BLaER1 treated with 17β-estradiol and CSF1 and Interleukin-3, amounts not matched to agents 10 nM and 100 nM (cell line): Measurements from ENCODE around the gene GPC5.

Experiments used
- H3K27ac ChIP-seq, 11 experiments: shearing (Covaris generic); formaldehyde crosslinking; 2 replicates each; pipeline ENCODE4 v1.8.1; 2022
- H3K27me3 ChIP-seq, 11 experiments: shearing (Covaris generic); formaldehyde crosslinking; 2 replicates each; pipeline ENCODE4 v1.8.1; 2022
- H3K36me3 ChIP-seq, 11 experiments: shearing (Covaris generic); formaldehyde crosslinking; 2 replicates each; pipeline ENCODE4 v1.8.1; 2022
- H3K4me1 ChIP-seq, 10 experiments: shearing (Covaris generic); formaldehyde crosslinking; 2 replicates each; pipeline ENCODE4 v1.8.1; 2022
- H3K4me2 ChIP-seq, 11 experiments: shearing (Covaris generic); formaldehyde crosslinking; 2 replicates each; pipeline ENCODE4 v1.8.1; 2022
- H3K4me3 ChIP-seq, 10 experiments: shearing (Covaris generic); formaldehyde crosslinking; 2 replicates each; pipeline ENCODE4 v1.8.1; 2022
- H3K9ac ChIP-seq, 11 experiments: shearing (Covaris generic); formaldehyde crosslinking; 2 replicates each; pipeline ENCODE4 v1.8.1; 2022
- H3K9me3 ChIP-seq, 11 experiments: shearing (Covaris generic); formaldehyde crosslinking; replicated peaks in 1 of 11; 2 replicates each; pipeline ENCODE4 v1.8.1; 2022
- H4K20me1 ChIP-seq, 11 experiments: shearing (Covaris generic); formaldehyde crosslinking; 2 replicates each; pipeline ENCODE4 v1.8.1; 2022
- Cebpa-rat ChIP-seq, 11 experiments: shearing (Covaris generic); IDR thresholded peaks; 2 replicates each; pipeline ENCODE4 v1.8.1; 2022

GPC5 gene

DNA sequence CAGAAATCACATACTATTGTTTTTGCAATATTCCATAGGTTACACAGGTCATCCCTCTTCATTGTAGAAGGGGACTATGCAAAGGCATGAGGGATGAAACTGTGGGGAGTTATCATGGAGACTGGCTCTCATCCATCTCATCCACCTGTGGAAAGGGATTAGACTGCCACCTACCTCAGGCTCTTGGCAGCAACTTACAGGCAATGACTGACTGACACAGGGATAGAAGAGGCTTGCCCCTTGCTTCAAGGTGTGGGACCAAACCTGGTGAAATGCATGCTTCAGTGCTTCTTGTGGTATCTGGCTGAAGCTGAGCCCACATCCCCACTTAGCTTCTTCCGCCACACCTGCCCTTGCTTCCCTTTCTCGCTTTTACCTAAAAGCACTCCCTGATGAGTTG is 341.3 kb downstream of the GPC5 start:
- no peak for TF ChIP-seq Cebpa-rat (IDR thresholded peaks at IDR 0.05)
- no peaks in the 10 kb centered on the region for H3K4me1 ChIP-seq
- H3K27me3 ChIP-seq = no peaks in the 10 kb centered on the region
- no peak overlapping the region for H3K4me2 ChIP-seq
- H3K4me3 ChIP-seq = no peak overlapping the region
- no peaks in the 10 kb centered on the region for H3K36me3 ChIP-seq
- H3K9ac ChIP-seq = no peak overlapping the region
- H3K27ac ChIP-seq = no peak overlapping the region
- H3K9me3 ChIP-seq = no peaks in the 10 kb centered on the region
- H4K20me1 ChIP-seq = no peaks in the 10 kb centered on the region; a peak in 1 of 22 replicates

- H3K9ac ChIP-seq = no peak overlapping the region
- no peaks in the 10 kb centered on the region for H3K27me3 ChIP-seq
- no peaks in the 10 kb centered on the region for H3K9me3 ChIP-seq
- H4K20me1 ChIP-seq = no peaks in the 10 kb centered on the region; a peak in 1 of 22 replicates
- H3K4me1 ChIP-seq = no peaks in the 10 kb centered on the region
- no peak for TF ChIP-seq Cebpa-rat (IDR thresholded peaks at IDR 0.05)
- H3K36me3 ChIP-seq = no peaks in the 10 kb centered on the region
- no peak overlapping the region for H3K27ac ChIP-seq
- no peak overlapping the region for H3K4me3 ChIP-seq
- no peak overlapping the region for H3K4me2 ChIP-seq
Observed at GRCh38 chr13:91740756-91741155, 342.3 kb downstream of the GPC5 start.

GRCh38 chr13:91741925-91742324 is 343.5 kb downstream of the GPC5 start:
- TF ChIP-seq Cebpa-rat (IDR thresholded peaks at IDR 0.05) = no peak
- H3K9ac ChIP-seq = no peak overlapping the region
- no peaks in the 10 kb centered on the region; a peak in 1 of 22 replicates for H4K20me1 ChIP-seq
- H3K4me3 ChIP-seq = no peak overlapping the region
- H3K4me2 ChIP-seq = no peak overlapping the region
- H3K36me3 ChIP-seq = no peaks in the 10 kb centered on the region
- no peaks in the 10 kb centered on the region for H3K4me1 ChIP-seq
- H3K9me3 ChIP-seq = no peaks in the 10 kb centered on the region
- no peak overlapping the region for H3K27ac ChIP-seq
- no peaks in the 10 kb centered on the region for H3K27me3 ChIP-seq

DNA sequence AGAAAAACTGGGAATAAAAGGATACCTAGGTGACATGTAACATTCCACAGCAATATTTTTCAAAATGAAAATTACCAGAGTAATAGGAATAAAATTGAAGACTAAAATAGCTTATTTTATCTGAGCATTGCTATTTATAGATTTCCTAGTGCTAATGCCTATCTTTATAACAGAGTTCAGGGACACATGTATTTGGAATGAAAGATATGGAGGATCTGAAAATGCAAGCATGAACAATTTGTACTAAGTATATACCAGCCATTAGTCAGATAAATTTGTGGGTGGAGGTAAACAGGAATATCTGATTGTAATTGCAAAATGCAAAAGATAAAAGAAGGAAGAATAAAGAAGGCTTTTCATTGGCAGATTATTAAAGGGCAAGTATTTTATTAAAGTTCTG is 345.9 kb downstream of the GPC5 start:
- Histone ChIP-seq H3K27me3 (no peaks in the 10 kb centered on the region), H3K36me3 (no peaks in the 10 kb centered on the region), H3K27ac (no peak overlapping the region), H3K4me2 (no peak overlapping the region), H3K9me3 (no peaks in the 10 kb centered on the region), H4K20me1 (no peaks in the 10 kb centered on the region; a peak in 1 of 22 replicates), H3K4me3 (no peak overlapping the region), H3K4me1 (no peaks in the 10 kb centered on the region), H3K9ac (no peak overlapping the region)
- TF ChIP-seq Cebpa-rat (IDR thresholded peaks at IDR 0.05) = no peak

DNA sequence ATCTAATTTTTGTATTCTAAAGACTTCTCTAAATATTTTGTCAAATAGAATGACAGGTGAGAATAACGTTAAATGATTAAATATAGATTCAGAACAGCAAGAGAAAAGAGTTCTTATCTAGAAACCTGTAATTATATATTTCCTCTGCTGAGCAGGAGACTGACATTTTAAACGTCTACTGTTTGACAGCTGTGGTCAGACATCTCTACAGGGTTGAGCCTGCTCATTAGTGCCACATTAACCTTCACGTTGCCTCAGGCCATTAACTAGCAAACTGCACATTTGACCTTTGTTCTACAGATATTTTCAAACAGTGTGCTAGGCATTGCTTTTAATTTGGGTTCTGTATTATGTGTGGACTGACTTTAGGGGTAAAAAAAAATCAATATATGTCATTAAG is 347.5 kb downstream of the GPC5 start:
- no peak overlapping the region for H3K4me2 ChIP-seq
- H3K4me3 ChIP-seq = no peak overlapping the region
- no peaks in the 10 kb centered on the region for H4K20me1 ChIP-seq
- no peaks in the 10 kb centered on the region for H3K4me1 ChIP-seq
- H3K9me3 ChIP-seq = no peaks in the 10 kb centered on the region
- no peak overlapping the region for H3K9ac ChIP-seq
- TF ChIP-seq Cebpa-rat (IDR thresholded peaks at IDR 0.05) = no peak
- no peaks in the 10 kb centered on the region for H3K36me3 ChIP-seq
- H3K27ac ChIP-seq = no peak overlapping the region
- no peaks in the 10 kb centered on the region for H3K27me3 ChIP-seq

DNA sequence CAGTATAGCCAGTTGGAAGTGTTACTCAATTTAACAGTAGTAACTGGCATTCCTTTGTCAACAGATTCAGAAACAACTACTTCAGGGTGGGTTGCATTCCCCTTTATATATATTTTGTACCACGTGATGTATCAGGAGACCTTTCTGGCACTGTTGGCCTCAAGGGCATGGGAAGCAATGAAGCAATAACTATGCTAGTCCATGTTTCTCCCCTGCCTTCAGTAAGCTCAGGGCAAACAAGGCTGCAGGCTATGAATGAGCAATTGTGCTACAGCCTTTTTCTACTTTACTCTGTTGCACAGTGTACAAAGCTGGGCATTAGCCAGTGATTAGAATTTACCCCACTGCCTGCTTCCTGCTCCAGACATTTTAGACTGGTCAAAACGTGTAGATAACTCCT is 348.8 kb downstream of the GPC5 start:
- no peaks in the 10 kb centered on the region for H3K9me3 ChIP-seq
- no peaks in the 10 kb centered on the region for H3K27me3 ChIP-seq
- H3K4me1 ChIP-seq = no peaks in the 10 kb centered on the region
- H3K9ac ChIP-seq = no peak overlapping the region
- H4K20me1 ChIP-seq = no peaks in the 10 kb centered on the region
- no peak for TF ChIP-seq Cebpa-rat (IDR thresholded peaks at IDR 0.05)
- H3K4me2 ChIP-seq = no peak overlapping the region
- no peak overlapping the region for H3K27ac ChIP-seq
- no peak overlapping the region for H3K4me3 ChIP-seq
- H3K36me3 ChIP-seq = no peaks in the 10 kb centered on the region

DNA sequence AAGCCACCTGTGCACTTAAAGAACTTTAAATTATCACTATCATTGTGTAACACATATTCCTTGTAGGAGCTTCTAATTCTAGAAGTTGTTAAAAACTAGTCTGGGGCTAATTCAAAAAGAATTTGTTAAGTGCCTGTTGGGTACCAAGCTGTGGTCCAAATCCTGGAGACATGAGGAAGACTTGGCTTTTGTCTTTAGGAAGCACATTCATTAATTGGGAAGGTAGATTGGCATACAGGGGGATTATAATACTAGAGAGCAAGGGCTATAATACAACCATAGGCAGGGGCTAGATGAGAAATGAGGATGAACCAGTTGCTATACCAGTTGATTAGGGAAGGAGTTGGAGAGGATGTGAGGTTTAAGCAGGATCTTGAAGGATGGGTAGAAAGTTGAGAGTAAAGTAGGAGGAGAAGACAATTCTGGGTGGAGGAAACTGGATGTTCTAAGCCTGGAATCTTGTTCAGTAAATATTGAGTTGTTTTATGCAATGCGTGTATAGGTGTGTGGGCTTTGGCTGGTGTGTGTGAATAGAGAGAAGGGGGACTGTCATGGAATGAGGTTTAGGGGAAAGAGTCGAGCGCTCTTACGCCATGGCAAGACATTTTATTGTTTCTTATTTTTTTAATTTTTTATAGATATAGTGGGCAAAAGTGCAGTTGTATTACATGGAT is 350.1 kb downstream of the GPC5 start:
- Histone ChIP-seq H4K20me1 (no peaks in the 10 kb centered on the region), H3K9ac (no peak overlapping the region), H3K36me3 (no peaks in the 10 kb centered on the region), H3K27ac (no peak overlapping the region), H3K9me3 (no peaks in the 10 kb centered on the region), H3K27me3 (no peaks in the 10 kb centered on the region), H3K4me1 (no peaks in the 10 kb centered on the region), H3K4me3 (no peak overlapping the region), H3K4me2 (no peak overlapping the region)
- TF ChIP-seq Cebpa-rat (IDR thresholded peaks at IDR 0.05) = no peak

DNA sequence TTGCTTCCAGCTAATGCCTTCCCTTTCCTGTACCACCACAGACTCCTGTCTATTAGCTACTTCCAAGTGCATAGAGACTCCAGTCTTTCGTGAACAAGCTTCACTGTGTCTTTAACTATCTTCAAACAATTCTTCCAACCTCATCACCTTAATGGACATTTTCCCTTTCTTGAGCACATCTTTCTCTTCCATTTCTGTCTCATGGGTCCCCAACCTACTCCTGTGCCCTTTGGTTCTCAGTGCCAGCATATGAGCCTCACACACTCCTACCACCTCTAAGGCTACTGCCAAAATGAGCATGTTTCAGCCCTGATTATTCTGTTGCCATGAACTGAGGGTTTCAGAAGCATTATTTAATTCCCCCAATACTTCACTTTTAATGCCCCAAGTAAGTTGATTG is 360.3 kb downstream of the GPC5 start:
- no peak for TF ChIP-seq Cebpa-rat (IDR thresholded peaks at IDR 0.05)
- Histone ChIP-seq H3K4me3 (no peak overlapping the region), H3K27me3 (no peaks in the 10 kb centered on the region), H3K4me2 (no peak overlapping the region), H3K27ac (no peak overlapping the region), H3K9me3 (no peaks in the 10 kb centered on the region; a peak in 1 of 22 replicates), H3K9ac (no peak overlapping the region), H4K20me1 (no peaks in the 10 kb centered on the region), H3K36me3 (no peaks in the 10 kb centered on the region), H3K4me1 (no peaks in the 10 kb centered on the region)

- TF ChIP-seq Cebpa-rat (IDR thresholded peaks at IDR 0.05) = no peak
- no peak overlapping the region for H3K4me3 ChIP-seq
- no peaks in the 10 kb centered on the region for H3K36me3 ChIP-seq
- H4K20me1 ChIP-seq = no peaks in the 10 kb centered on the region
- H3K9ac ChIP-seq = no peak overlapping the region
- H3K27me3 ChIP-seq = no peaks in the 10 kb centered on the region
- no peak overlapping the region for H3K4me2 ChIP-seq
- H3K4me1 ChIP-seq = peaks cover 0 to 8% (median 6%) of the 10 kb centered on the region in 10 experiments; a peak in 8 of 20 replicates
- no peaks in the 10 kb centered on the region for H3K9me3 ChIP-seq
- no peak overlapping the region for H3K27ac ChIP-seq
Observed at GRCh38 chr13:91762957-91763356, 364.5 kb downstream of the GPC5 start.

- Histone ChIP-seq H3K36me3 (no peaks in the 10 kb centered on the region), H3K27me3 (no peaks in the 10 kb centered on the region), H4K20me1 (no peaks in the 10 kb centered on the region), H3K4me2 (no peak overlapping the region), H3K9ac (no peak overlapping the region), H3K4me3 (no peak overlapping the region), H3K27ac (no peak overlapping the region), H3K4me1 (peaks cover 0 to 8% (median 6%) of the 10 kb centered on the region in 10 experiments; a peak in 8 of 20 replicates), H3K9me3 (no peaks in the 10 kb centered on the region)
- no peak for TF ChIP-seq Cebpa-rat (IDR thresholded peaks at IDR 0.05)
Observed at GRCh38 chr13:91764527-91764926, 366.1 kb downstream of the GPC5 start.
